WTC11 (cell line): ENCODE measurements around the gene MBD3.

Source experiments
- CTCF ChIP-seq: fragments of 200-600 bp; IDR thresholded peaks from 2 replicates; pipeline ENCODE4 v1.8.0; 2022; ENCODE audit warnings: antibody characterized with exemption
- FOXJ3 ChIP-seq: sonication (generic); formaldehyde crosslinking; IDR thresholded peaks from 2 replicates; pipeline ENCODE4 v1.9.0; 2021; ENCODE audit warnings: missing genetic modification reagents, mild to moderate bottlenecking, borderline replicate concordance
- FOXP1 ChIP-seq: sonication (generic); formaldehyde crosslinking; IDR thresholded peaks from 2 replicates; pipeline ENCODE4 v1.8.0; 2022; ENCODE audit warnings: missing genetic modification reagents, mild to moderate bottlenecking, moderate library complexity, borderline replicate concordance
- IRF2 ChIP-seq: sonication (generic); formaldehyde crosslinking; IDR thresholded peaks from 2 replicates; pipeline ENCODE4 v1.8.0; 2022; ENCODE audit warnings: low read depth, missing genetic modification reagents, borderline replicate concordance
- KAT7 ChIP-seq: sonication (generic); formaldehyde crosslinking; IDR thresholded peaks from 2 replicates; pipeline ENCODE4 v1.8.1; 2023; ENCODE audit warnings: missing genetic modification reagents, mild to moderate bottlenecking, borderline replicate concordance
- MLX ChIP-seq: sonication (generic); formaldehyde crosslinking; IDR thresholded peaks from 2 replicates; pipeline ENCODE4 v1.8.1; 2023; ENCODE audit warnings: mild to moderate bottlenecking, missing genetic modification reagents, moderate library complexity
- NR1H2 ChIP-seq: sonication (generic); formaldehyde crosslinking; IDR thresholded peaks from 2 replicates; pipeline ENCODE4 v1.9.0; 2021; ENCODE audit warnings: mild to moderate bottlenecking, moderate library complexity, missing genetic modification reagents
- TP53 ChIP-seq: sonication (generic); formaldehyde crosslinking; IDR thresholded peaks from 2 replicates; pipeline ENCODE4 v1.8.1; 2023; ENCODE audit warnings: mild to moderate bottlenecking, missing genetic modification reagents
- ZNF416 ChIP-seq: fragments of 250-450 bp; sonication (Bioruptor Pico); IDR thresholded peaks from 2 replicates; pipeline ENCODE4 v1.9.0; 2021; ENCODE audit warnings: mild to moderate bottlenecking, inconsistent platforms
- ZNF671 ChIP-seq: fragments of 250-450 bp; sonication (Bioruptor Pico); IDR thresholded peaks from 2 replicates; pipeline ENCODE4 v1.8.0; 2021; ENCODE audit warnings: mild to moderate bottlenecking

- TF ChIP-seq TP53 (CRISPR knock-in tag): no peak
- TF ChIP-seq MLX (CRISPR knock-in tag): no peak
- no peak for TF ChIP-seq NR1H2 (CRISPR knock-in tag)
- no peak for TF ChIP-seq FOXJ3 (CRISPR knock-in tag)
- TF ChIP-seq ZNF416 (CRISPR knock-in tag): no peak
- no peak for TF ChIP-seq CTCF
- TF ChIP-seq FOXP1 (CRISPR knock-in tag): no peak
- no peak for TF ChIP-seq IRF2 (CRISPR knock-in tag)
- no peak for TF ChIP-seq ZNF671 (CRISPR knock-in tag)
- TF ChIP-seq KAT7 (CRISPR knock-in tag): no peak
Observed at GRCh38 chr19:1540365-1540925, 52.2 kb downstream of the MBD3 start.
